GM18907 (cell line): ENCODE data around the gene PRAMEF25.
"Not testable (repeated sequence)": the region's sequence is repeated elsewhere in the genome, so short reads cannot be mapped to it uniquely, and the experiment has no call there.

ENCODE experiments used
- ATAC-seq: cut with Tn5 transposase; IDR thresholded peaks from one replicate; pipeline ENCODE4 v1.9.1; 2021; ENCODE audit warnings: mild to moderate bottlenecking, moderate library complexity; ENCODE audit not compliant: unreplicated experiment

PRAMEF25 gene

DNA sequence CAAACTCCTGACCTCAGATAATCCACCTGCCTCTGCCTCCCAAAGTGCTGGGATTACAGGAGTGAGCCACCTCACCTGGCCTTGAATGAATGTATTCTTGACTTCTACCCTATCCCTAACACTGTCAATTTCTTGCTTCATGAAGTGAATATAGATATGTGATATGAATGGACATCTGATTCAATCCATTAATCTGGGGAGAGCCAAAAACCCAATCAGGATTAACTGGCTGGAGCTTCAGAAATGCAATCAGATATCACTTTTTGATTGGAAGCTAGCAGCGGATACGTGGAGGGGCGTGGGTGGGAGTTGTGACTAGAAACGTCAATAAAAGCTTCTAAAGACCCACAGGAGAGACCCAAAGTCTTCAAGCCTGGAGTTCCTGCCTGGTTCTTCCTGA, at the start of gene PRAMEF25:
PRAMEF25 (plus strand) TSS at position 301 of the 400 bp plus-strand sequence. CDS start 2,920 bp downstream, outside the sequence.
- not testable (repeated sequence) for ATAC-seq

GRCh38 chr1:13056475-13056874, 14.1 kb upstream of the PRAMEF25 start, which contains the start of gene PRAMEF27:
PRAMEF27 (minus strand) TSS chr1:13056575; CDS start chr1:13053659, 2,916 bp downstream.
- ATAC-seq: not testable (repeated sequence)

DNA sequence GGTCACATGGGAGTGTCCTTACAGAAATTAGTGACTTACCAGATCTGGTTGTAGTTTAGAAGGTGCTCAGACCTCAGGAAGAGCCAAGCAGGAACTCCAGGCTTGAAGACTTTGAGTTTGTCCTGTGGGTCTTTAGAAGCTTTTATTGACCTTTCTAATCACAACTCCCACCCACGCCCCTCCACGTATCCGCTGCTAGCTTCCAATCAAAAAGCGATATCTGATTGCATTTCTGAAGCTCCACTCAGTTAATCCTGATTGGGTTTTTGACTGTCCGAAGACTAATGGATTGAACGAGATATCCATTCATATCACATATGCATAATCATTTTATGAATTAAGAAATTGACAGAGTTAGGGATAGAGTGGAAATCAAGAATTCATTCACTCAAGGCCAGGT, 46.2 kb downstream of the PRAMEF25 start, which contains the start of gene HNRNPCL2:
HNRNPCL2 (minus strand) TSS at position 101 of the 400 bp plus-strand sequence. CDS start 454 bp downstream, outside the sequence.
- not testable (repeated sequence) for ATAC-seq
